Lung (tissue), 12 donors: Measurements from ENCODE around the gene RAPSN. TPM values are rescaled to one million over a fixed set of nuclear protein-coding genes. Genes with fewer than 3 reads are reported as not detected.

Experiments used
- ATAC-seq: fragments of 200-7000 bp; cut with Tn5 transposase; one replicate; pipeline ENCODE4 v1.9.1; 2020; ENCODE audit warnings: moderate number of reproducible peaks; ENCODE audit not compliant: insufficient read depth, low FRiP score
- DNase-seq, 3 donors: peaks; one replicate each; pipeline ENCODE4 v3.0.0-alpha.2; 2013 to 2017
- H3K27ac ChIP-seq, 2 donors: one replicate each; pipeline ENCODE4 v1.5.1; 2013; ENCODE audit warnings: mild to moderate bottlenecking in 2 of 2, moderate library complexity in 2 of 2, control low read depth in 1 of 2, inconsistent platforms in 1 of 2, low read depth in 1 of 2, low read length in 1 of 2
- H3K27me3 ChIP-seq, 3 donors: one replicate each; pipeline ENCODE4 v1.5.1; 2013; ENCODE audit warnings: low read length in 2 of 3; ENCODE audit not compliant: control insufficient read depth in 3 of 3, insufficient read depth in 3 of 3
- H3K36me3 ChIP-seq, 4 donors: one replicate each; pipeline ENCODE4 v1.5.1; 2013; ENCODE audit warnings: low read length in 4 of 4, mild to moderate bottlenecking in 1 of 4, moderate library complexity in 1 of 4; ENCODE audit not compliant: control insufficient read depth in 4 of 4, insufficient read depth in 4 of 4
- H3K4me1 ChIP-seq, 5 donors: one replicate each; pipeline ENCODE4 v1.5.1; 2013; ENCODE audit warnings: low read length in 5 of 5, mild to moderate bottlenecking in 2 of 5, moderate library complexity in 1 of 5; ENCODE audit not compliant: control insufficient read depth in 5 of 5, insufficient read depth in 5 of 5
- H3K4me3 ChIP-seq: one replicate; pipeline ENCODE4 v1.5.1; 2013; ENCODE audit warnings: mild to moderate bottlenecking, control low read depth, moderate library complexity
- H3K9ac ChIP-seq, 2 donors: one replicate each; pipeline ENCODE4 v1.5.1; 2013; ENCODE audit warnings: low read length in 2 of 2, control low read depth in 1 of 2; ENCODE audit not compliant: insufficient read depth in 1 of 2
- H3K9me3 ChIP-seq, 4 donors: one replicate each; pipeline ENCODE4 v1.5.1; 2013; ENCODE audit warnings: low read length in 3 of 4, mild to moderate bottlenecking in 1 of 4, moderate library complexity in 1 of 4; ENCODE audit not compliant: control insufficient read depth in 4 of 4, insufficient read depth in 3 of 4
- CTCF ChIP-seq: IDR thresholded peaks from 2 replicates; pipeline ENCODE4 v1.5.1; 2012; ENCODE audit warnings: mild to moderate bottlenecking; ENCODE audit errors: control extremely low read depth, extremely low read depth
- WGBS, 2 donors: extraction: QIAGEN DNeasy Blood & Tissue Kit; methylation state at CpG; one replicate each; pipeline ENCODE4 v1.1.7; 2013; 5-methylcytosine and 5-hydroxymethylcytosine counted together
- polyA plus RNA-seq, 2 donors: library from polyadenylated mRNA; stranded (reverse); fragments of 200-250 nt; gene quantifications; one replicate each; pipeline ENCODE4 v1.2.1, GENCODE V29; 2013
- total RNA-seq, 2 donors: library from RNA; depleted of rRNA in 1 of 2; stranded (reverse); fragments of >200 nt in 1 of 2; gene quantifications; one replicate each; pipeline ENCODE4 v1.2.1, GENCODE V29; 2014 to 2021
- donor health status: control.
- donor health status: control.
- donor health status: Bipolar disorder and iron deficiency.
- donor health status: healthy.
- donor health status: DM: yes; HTN: yes; CAD: no.

RAPSN gene
- total and polyA plus RNA-seq, 4 donors = 0.38 to 1.5 (median 0.49) TPM; not detected in 1

GRCh38 chr11:47477323-47477722 lies 28.4 kb upstream of the RAPSN start:
- Histone ChIP-seq H3K36me3 (peaks cover 43 to 66% (median 48%) of the 10 kb centered on the region in 4 donors), H3K4me1 (peaks cover 0 to 7% (median 0%) of the 10 kb centered on the region in 5 donors)
- ATAC-seq = no peak

GRCh38 chr11:47470671-47471070 lies 21.7 kb upstream of the RAPSN start:
- ATAC-seq (no peak), DNase-seq (no peak)
- Histone ChIP-seq H3K27me3 (no peaks in the 10 kb centered on the region), H3K27ac (no peak overlapping the region), H3K4me1 (peaks cover 0 to 16% (median 7%) of the 10 kb centered on the region in 5 donors), H3K9ac (no peak overlapping the region), H3K9me3 (no peaks in the 10 kb centered on the region), H3K4me3 (no peak overlapping the region), H3K36me3 (peaks cover 49 to 62% (median 54%) of the 10 kb centered on the region in 4 donors)
- WGBS, 2 donors = 86 to 89% methylated on average over 4 of the region's 4 CpGs
- TF ChIP-seq CTCF = no peak

More at GRCh38 chr11:47477323-47477722, 28.4 kb upstream of the RAPSN start:
- H3K27me3 ChIP-seq = no peaks in the 10 kb centered on the region
- DNase-seq = no peak
- no peaks in the 10 kb centered on the region for H3K9me3 ChIP-seq
- H3K9ac ChIP-seq = no peak overlapping the region
- H3K4me3 ChIP-seq = no peak overlapping the region
- H3K27ac ChIP-seq = peak overlapping the region in 1 of 2 donors; percentile 18
- TF ChIP-seq CTCF = no peak

- DNase-seq (peak in 1 of 3 donors; percentile 15), ATAC-seq (no peak)
- H3K27me3 ChIP-seq = no peaks in the 10 kb centered on the region
- H3K9me3 ChIP-seq = no peaks in the 10 kb centered on the region
- no peak overlapping the region for H3K4me3 ChIP-seq
- H3K27ac ChIP-seq = no peak overlapping the region
- TF ChIP-seq CTCF = no peak
- H3K9ac ChIP-seq = no peak overlapping the region
- peaks cover 43 to 53% (median 44%) of the 10 kb centered on the region in 4 donors for H3K36me3 ChIP-seq
- H3K4me1 ChIP-seq = peaks cover 0 to 18% (median 7%) of the 10 kb centered on the region in 5 donors
- WGBS, 2 donors = 85 to 88% methylated on average over 7 of the region's 7 CpGs
Measured at GRCh38 chr11:47469361-47470179, 20.6 kb upstream of the RAPSN start.
